GM12878 (cell line): ENCODE measurements around the gene COL11A1. TPM values are rescaled to one million over a fixed set of nuclear protein-coding genes. Genes with fewer than 3 reads are reported as not detected.

Experiments
- ATAC-seq: fragments of 200-7000 bp; cut with Tn5 transposase; 3 replicates; pipeline ENCODE4 v1.9.1; 2020; ENCODE audit warnings: mild to moderate bottlenecking, moderate library complexity
- BruUV-seq: library from RNA; stranded (reverse); fragments of 400-500 nt; replicated peaks from 2 replicates; lab custom pipeline; 2021; lab: Mats Ljungman, UMichigan
- CTCF ChIA-PET: fragments of 300-600 bp; sonication (Branson Sonifier 250); formaldehyde crosslinking; extraction: SDS; loops from one replicate; lab custom pipeline; 2021; ENCODE audit warnings: inconsistent platforms; lab: Yijun Ruan, JAX
- POLR2A ChIA-PET: fragments of 350-600 bp; formaldehyde crosslinking; extraction: SDS; loops from one replicate; lab custom pipeline; 2021; ENCODE audit warnings: inconsistent platforms; lab: Charles Lee
- RAD21 ChIA-PET: fragments of 300-600 bp; sonication (Branson Sonifier 250); formaldehyde crosslinking; loops from one replicate; lab custom pipeline; 2023; ENCODE audit warnings: antibody characterized with exemption; ENCODE audit not compliant: unreplicated experiment; lab: Charles Lee
- SMC1A ChIA-PET: fragments of 300-600 bp; sonication (Branson Sonifier 250); formaldehyde crosslinking; loops from one replicate; lab custom pipeline; 2023; ENCODE audit not compliant: unreplicated experiment, uncharacterized antibody; lab: Charles Lee
- DNase-seq: peaks from one replicate; pipeline ENCODE4 v3.0.0-alpha.2; 2011; ENCODE audit warnings: low read depth, low spot score
- FAIRE-seq: peaks from 3 replicates; lab custom pipeline; 2011; peaks lifted over from hg19 to GRCh38; lab: Jason Lieb, UNC
- H2AFZ ChIP-seq: 2 replicates; pipeline ENCODE4 v1.6.0; 2011; ENCODE audit warnings: low read depth, low read length, control low read depth; ENCODE audit not compliant: control insufficient read depth
- H3K27ac ChIP-seq: 2 replicates; pipeline ENCODE4 v1.5.1; 2011; ENCODE audit warnings: control low read depth; ENCODE audit not compliant: control insufficient read depth, insufficient read depth
- H3K27me3 ChIP-seq, 2 experiments: replicated peaks in 1 of 2; 2 replicates each; pipeline versions ENCODE4 v1.6.0 to v1.6.1; 2011; ENCODE audit warnings: low read length in 1 of 2; ENCODE audit not compliant: control insufficient read depth in 2 of 2, insufficient read depth in 2 of 2
- H3K36me3 ChIP-seq, 2 experiments: 2 replicates each; pipeline ENCODE4 v1.5.1; 2011; ENCODE audit warnings: low read length in 1 of 2; ENCODE audit not compliant: control insufficient read depth in 2 of 2, insufficient read depth in 2 of 2
- H3K4me1 ChIP-seq: 2 replicates; pipeline ENCODE4 v1.6.1; 2011; ENCODE audit warnings: mild to moderate bottlenecking, low read length, moderate library complexity, mixed read lengths; ENCODE audit not compliant: control insufficient read depth, insufficient read depth
- H3K4me2 ChIP-seq: 2 replicates; pipeline ENCODE4 v1.6.0; 2011; ENCODE audit warnings: control low read depth; ENCODE audit not compliant: control insufficient read depth, insufficient read depth
- H3K4me3 ChIP-seq: fragments of 200-600 bp; sonication (generic); 2 replicates; pipeline ENCODE4 v1.5.1; 2016
- H3K79me2 ChIP-seq: 2 replicates; pipeline ENCODE4 v1.6.0; 2011; ENCODE audit warnings: low read length; ENCODE audit not compliant: control insufficient read depth, insufficient read depth
- H3K9ac ChIP-seq: 2 replicates; pipeline ENCODE4 v1.8.0; 2011; ENCODE audit warnings: low read length, control low read depth, mixed read lengths; ENCODE audit not compliant: control insufficient read depth, insufficient read depth
- H3K9me3 ChIP-seq: replicated peaks from 3 replicates; pipeline ENCODE4 v1.5.1; 2011; ENCODE audit warnings: mild to moderate bottlenecking, low read length; ENCODE audit not compliant: control insufficient read depth, insufficient read depth
- H4K20me1 ChIP-seq: 2 replicates; pipeline ENCODE4 v1.6.0; 2011; ENCODE audit not compliant: control insufficient read depth, insufficient read depth
- BCL11A ChIP-seq: IDR thresholded peaks from 2 replicates; pipeline ENCODE4 v1.6.1; 2011; ENCODE audit warnings: low read depth, low read length
- CBFB ChIP-seq: IDR thresholded peaks from 2 replicates; pipeline ENCODE4 v1.6.1; 2016; ENCODE audit warnings: antibody characterized with exemption, low read depth
- EZH2 ChIP-seq: IDR thresholded peaks from 2 replicates; pipeline ENCODE4 v1.6.1; 2012; ENCODE audit warnings: low read depth, mild to moderate bottlenecking, control low read depth, inconsistent platforms, low read length, borderline replicate concordance; ENCODE audit not compliant: control insufficient read depth
- FOXM1 ChIP-seq: IDR thresholded peaks from 2 replicates; pipeline ENCODE4 v1.6.1; 2012; ENCODE audit warnings: low read depth, mild to moderate bottlenecking, inconsistent platforms, low read length, moderate library complexity
- HCFC1 ChIP-seq: fragments of 150-350 bp; IDR thresholded peaks from 2 replicates; pipeline ENCODE4 v1.6.1; 2014; ENCODE audit warnings: low read length
- HDAC2 ChIP-seq: fragments of 200-600 bp; sonication (generic); IDR thresholded peaks from 2 replicates; pipeline ENCODE4 v1.6.1; 2017
- POU2F2 ChIP-seq: IDR thresholded peaks from 3 replicates; pipeline ENCODE4 v1.6.1; 2011; ENCODE audit warnings: low read depth, mild to moderate bottlenecking, low read length, borderline replicate concordance
- RAD21 ChIP-seq: IDR thresholded peaks from 2 replicates; pipeline ENCODE4 v1.6.1; 2011; ENCODE audit warnings: mild to moderate bottlenecking, low read depth, low read length, moderate library complexity; ENCODE audit not compliant: insufficient read depth
- TCF12 ChIP-seq: IDR thresholded peaks from 2 replicates; pipeline ENCODE4 v1.6.1; 2011; ENCODE audit warnings: low read depth, mild to moderate bottlenecking, low read length
- ZNF274 ChIP-seq: IDR thresholded peaks from one replicate; pipeline ENCODE4 v1.8.0; 2011; ENCODE audit not compliant: insufficient read length, insufficient read depth
- WGBS: methylation state at CpG from one replicate; pipeline ENCODE4 v1.1.6; 2016; ENCODE audit warnings: low lambda C conversion rate; ENCODE audit not compliant: insufficient replicate concordance, insufficient coverage; ENCODE audit errors: missing lambda C conversion rate; 5-methylcytosine and 5-hydroxymethylcytosine counted together
- in situ Hi-C: fragments of 300-500 bp; cut with MboI; formaldehyde crosslinking; loops from 9 replicates; pipeline ENCODE4 v1.14.3; 2018; ENCODE audit warnings: mixed read lengths
- intact Hi-C: fragments of 100-400 bp; cut with micrococcal nuclease; formaldehyde crosslinking; loops from one replicate; pipeline ENCODE4 v1.14.2; 2022; ENCODE audit not compliant: unreplicated experiment
- polyA plus RNA-seq, 11 experiments: library from polyadenylated mRNA; depleted of rRNA in 4 of 11; unstranded in 6 of 11; stranded (reverse) in 5 of 11; fragments of >200 nt; fragmentation: Nextera tagmentation in 4 of 11; fragmentation: Illumina TruSeq in 1 of 11; extraction: Ambion mirVana in 4 of 11; extraction: Trizol in 1 of 11; gene quantifications; 1 replicate in 1 of 11; 2 replicates in 10 of 11; pipeline versions ENCODE4 v1.2.1 to v1.2.3, GENCODE V29; 2011 to 2016; ENCODE audit warnings: inconsistent platforms in 2 of 11, missing spikeins in 2 of 11, low read depth in 1 of 11
- total RNA-seq, 4 experiments: library from RNA; depleted of rRNA in 3 of 4; stranded (reverse); fragments of >200 nt in 3 of 4; fragmentation: Illumina TruSeq in 1 of 4; extraction: Trizol in 1 of 4; gene quantifications; 2 replicates each; pipeline versions ENCODE4 v1.2.1 to v1.2.3, GENCODE V29; 2013 to 2021
- TF ChIP-seq, protein P1 (sequence below): IDR thresholded peaks from 2 replicates; pipeline ENCODE4 v1.6.1; 2011; ENCODE audit warnings: mild to moderate bottlenecking, low read depth, low read length, moderate library complexity; ENCODE audit not compliant: insufficient replicate concordance
- TF ChIP-seq, protein P2 (sequence below): fragments of 450-650 bp; conservative IDR thresholded peaks from 2 replicates; pipeline ENCODE4 v1.6.1; 2017; ENCODE audit warnings: mild to moderate bottlenecking, moderate library complexity
- TF ChIP-seq, protein P3 (sequence below): fragments of 450-650 bp; IDR thresholded peaks from 2 replicates; pipeline ENCODE4 v1.6.1; 2017; ENCODE audit warnings: mild to moderate bottlenecking, moderate library complexity
- TF ChIP-seq, protein P4 (sequence below): fragments of 450-650 bp; formaldehyde crosslinking; IDR thresholded peaks from 2 replicates; pipeline ENCODE4 v1.4.0; 2022; ENCODE audit warnings: mild to moderate bottlenecking, moderate library complexity

COL11A1 gene
- total and polyA plus RNA-seq, 10 of the 15 experiments (the other 5 are each of a cell fraction or from before 2014, with no cell fraction given) = 0.11 TPM; not detected in 9

DNA sequence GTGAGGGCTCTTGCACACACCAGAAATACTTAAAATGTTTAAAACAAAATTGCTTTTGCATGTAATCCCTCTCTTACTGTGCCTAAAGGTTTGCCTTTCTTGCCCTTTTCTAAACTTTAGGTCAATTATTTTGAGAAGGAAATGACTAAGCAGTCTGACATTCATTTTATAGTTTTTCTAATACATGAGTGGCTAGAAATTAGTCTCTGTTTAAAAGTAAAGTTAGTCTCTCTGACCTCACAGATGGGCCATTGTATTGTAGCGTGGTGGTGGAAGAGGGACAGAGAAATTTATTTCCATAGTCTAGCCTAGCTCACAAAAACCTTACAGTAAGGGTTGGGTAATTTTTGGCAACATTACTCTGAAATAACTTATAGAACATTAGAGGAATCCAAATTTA lies 3.6 kb upstream of the COL11A1 start:
- BruUV-seq = no TSS peak

More for the DNA sequence above, 3.6 kb upstream of the COL11A1 start:
- DNase-seq (no peak), ATAC-seq (no peak), FAIRE-seq (no peak)
- no peaks in the 10 kb centered on the region for H4K20me1 ChIP-seq
- intact Hi-C loops (no loop called here), in situ Hi-C loops (no loop called here)
- no peaks in the 10 kb centered on the region for H3K79me2 ChIP-seq
- no peaks in the 10 kb centered on the region for H3K36me3 ChIP-seq
- TF ChIP-seq POU2F2 = no peak
- TF ChIP-seq TCF12 = no peak
- no peak for TF ChIP-seq ZNF274
- TF ChIP-seq, protein P1, sequence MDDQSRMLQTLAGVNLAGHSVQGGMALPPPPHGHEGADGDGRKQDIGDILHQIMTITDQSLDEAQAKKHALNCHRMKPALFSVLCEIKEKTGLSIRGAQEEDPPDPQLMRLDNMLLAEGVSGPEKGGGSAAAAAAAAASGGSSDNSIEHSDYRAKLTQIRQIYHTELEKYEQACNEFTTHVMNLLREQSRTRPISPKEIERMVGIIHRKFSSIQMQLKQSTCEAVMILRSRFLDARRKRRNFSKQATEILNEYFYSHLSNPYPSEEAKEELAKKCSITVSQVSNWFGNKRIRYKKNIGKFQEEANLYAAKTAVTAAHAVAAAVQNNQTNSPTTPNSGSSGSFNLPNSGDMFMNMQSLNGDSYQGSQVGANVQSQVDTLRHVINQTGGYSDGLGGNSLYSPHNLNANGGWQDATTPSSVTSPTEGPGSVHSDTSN = no peak
- TF ChIP-seq BCL11A = no peak
- TF ChIP-seq, protein P2, sequence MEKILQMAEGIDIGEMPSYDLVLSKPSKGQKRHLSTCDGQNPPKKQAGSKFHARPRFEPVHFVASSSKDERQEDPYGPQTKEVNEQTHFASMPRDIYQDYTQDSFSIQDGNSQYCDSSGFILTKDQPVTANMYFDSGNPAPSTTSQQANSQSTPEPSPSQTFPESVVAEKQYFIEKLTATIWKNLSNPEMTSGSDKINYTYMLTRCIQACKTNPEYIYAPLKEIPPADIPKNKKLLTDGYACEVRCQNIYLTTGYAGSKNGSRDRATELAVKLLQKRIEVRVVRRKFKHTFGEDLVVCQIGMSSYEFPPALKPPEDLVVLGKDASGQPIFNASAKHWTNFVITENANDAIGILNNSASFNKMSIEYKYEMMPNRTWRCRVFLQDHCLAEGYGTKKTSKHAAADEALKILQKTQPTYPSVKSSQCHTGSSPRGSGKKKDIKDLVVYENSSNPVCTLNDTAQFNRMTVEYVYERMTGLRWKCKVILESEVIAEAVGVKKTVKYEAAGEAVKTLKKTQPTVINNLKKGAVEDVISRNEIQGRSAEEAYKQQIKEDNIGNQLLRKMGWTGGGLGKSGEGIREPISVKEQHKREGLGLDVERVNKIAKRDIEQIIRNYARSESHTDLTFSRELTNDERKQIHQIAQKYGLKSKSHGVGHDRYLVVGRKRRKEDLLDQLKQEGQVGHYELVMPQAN = no peak
- TF ChIP-seq HCFC1 = no peak
- TF ChIP-seq, protein P3, sequence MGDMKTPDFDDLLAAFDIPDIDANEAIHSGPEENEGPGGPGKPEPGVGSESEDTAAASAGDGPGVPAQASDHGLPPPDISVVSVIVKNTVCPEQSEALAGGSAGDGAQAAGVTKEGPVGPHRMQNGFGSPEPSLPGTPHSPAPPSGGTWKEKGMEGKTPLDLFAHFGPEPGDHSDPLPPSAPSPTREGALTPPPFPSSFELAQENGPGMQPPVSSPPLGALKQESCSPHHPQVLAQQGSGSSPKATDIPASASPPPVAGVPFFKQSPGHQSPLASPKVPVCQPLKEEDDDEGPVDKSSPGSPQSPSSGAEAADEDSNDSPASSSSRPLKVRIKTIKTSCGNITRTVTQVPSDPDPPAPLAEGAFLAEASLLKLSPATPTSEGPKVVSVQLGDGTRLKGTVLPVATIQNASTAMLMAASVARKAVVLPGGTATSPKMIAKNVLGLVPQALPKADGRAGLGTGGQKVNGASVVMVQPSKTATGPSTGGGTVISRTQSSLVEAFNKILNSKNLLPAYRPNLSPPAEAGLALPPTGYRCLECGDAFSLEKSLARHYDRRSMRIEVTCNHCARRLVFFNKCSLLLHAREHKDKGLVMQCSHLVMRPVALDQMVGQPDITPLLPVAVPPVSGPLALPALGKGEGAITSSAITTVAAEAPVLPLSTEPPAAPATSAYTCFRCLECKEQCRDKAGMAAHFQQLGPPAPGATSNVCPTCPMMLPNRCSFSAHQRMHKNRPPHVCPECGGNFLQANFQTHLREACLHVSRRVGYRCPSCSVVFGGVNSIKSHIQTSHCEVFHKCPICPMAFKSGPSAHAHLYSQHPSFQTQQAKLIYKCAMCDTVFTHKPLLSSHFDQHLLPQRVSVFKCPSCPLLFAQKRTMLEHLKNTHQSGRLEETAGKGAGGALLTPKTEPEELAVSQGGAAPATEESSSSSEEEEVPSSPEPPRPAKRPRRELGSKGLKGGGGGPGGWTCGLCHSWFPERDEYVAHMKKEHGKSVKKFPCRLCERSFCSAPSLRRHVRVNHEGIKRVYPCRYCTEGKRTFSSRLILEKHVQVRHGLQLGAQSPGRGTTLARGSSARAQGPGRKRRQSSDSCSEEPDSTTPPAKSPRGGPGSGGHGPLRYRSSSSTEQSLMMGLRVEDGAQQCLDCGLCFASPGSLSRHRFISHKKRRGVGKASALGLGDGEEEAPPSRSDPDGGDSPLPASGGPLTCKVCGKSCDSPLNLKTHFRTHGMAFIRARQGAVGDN = no peak
- no peak for TF ChIP-seq RAD21
- no peak for TF ChIP-seq CBFB
- TF ChIP-seq FOXM1 = no peak
- no peak for TF ChIP-seq HDAC2
- no peak for TF ChIP-seq EZH2
- TF ChIP-seq, protein P4, sequence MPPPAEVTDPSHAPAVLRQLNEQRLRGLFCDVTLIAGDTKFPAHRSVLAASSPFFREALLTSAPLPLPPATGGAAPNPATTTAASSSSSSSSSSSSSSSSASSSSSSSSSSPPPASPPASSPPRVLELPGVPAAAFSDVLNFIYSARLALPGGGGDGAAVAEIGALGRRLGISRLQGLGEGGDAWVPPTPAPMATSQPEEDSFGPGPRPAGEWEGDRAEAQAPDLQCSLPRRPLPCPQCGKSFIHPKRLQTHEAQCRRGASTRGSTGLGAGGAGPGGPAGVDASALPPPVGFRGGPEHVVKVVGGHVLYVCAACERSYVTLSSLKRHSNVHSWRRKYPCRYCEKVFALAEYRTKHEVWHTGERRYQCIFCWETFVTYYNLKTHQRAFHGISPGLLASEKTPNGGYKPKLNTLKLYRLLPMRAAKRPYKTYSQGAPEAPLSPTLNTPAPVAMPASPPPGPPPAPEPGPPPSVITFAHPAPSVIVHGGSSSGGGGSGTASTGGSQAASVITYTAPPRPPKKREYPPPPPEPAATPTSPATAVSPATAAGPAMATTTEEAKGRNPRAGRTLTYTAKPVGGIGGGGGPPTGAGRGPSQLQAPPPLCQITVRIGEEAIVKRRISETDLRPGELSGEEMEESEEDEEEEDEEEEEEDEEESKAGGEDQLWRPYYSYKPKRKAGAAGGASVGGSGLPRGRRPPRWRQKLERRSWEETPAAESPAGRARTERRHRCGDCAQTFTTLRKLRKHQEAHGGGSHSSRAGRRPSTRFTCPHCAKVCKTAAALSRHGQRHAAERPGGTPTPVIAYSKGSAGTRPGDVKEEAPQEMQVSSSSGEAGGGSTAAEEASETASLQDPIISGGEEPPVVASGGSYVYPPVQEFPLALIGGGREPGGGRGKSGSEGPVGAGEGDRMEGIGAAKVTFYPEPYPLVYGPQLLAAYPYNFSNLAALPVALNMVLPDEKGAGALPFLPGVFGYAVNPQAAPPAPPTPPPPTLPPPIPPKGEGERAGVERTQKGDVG (CRISPR knock-in tag) = no peak
- no peak overlapping the region for H3K4me2 ChIP-seq
- RAD21 ChIA-PET = interaction anchor here (0.8 kb wide), 1 partner anchor 349 kb away, joined by 3 read pairs; no protein-coding TSS in a partner anchor
- POLR2A ChIA-PET = no interaction called here
- H3K9me3 ChIP-seq = no peaks in the 10 kb centered on the region
- peaks cover 0 to 5% of the 10 kb centered on the region in 2 experiments; a peak in 1 of 4 replicates for H3K27me3 ChIP-seq
- CTCF ChIA-PET = interaction anchor here (1.0 to 1.9 kb wide), 3 partner anchors 349 to 403 kb away, joined by 3 to 6 read pairs (median 3); no protein-coding TSS in a partner anchor
- no peak overlapping the region for H3K9ac ChIP-seq
- no peak overlapping the region for H3K4me3 ChIP-seq
- no peak overlapping the region for H2AFZ ChIP-seq
- WGBS = 0% methylated on average over 1 of the region's 1 CpG
- no peaks in the 10 kb centered on the region for H3K4me1 ChIP-seq
- SMC1A ChIA-PET = interaction anchor here (1.2 kb wide), 2 partner anchors 8 kb away, joined by 3 read pairs; no protein-coding TSS in a partner anchor
- no peak overlapping the region for H3K27ac ChIP-seq
